Endothelial cell of umbilical vein (primary cell): Measurements from ENCODE around the gene SH3BP5. TPM values are rescaled to one million over a fixed set of nuclear protein-coding genes. Genes with fewer than 3 reads are reported as not detected.

Experiments used
- BruUV-seq: library from RNA; stranded (reverse); fragments of 400-500 nt; replicated peaks from 2 replicates; lab custom pipeline; 2021; lab: Mats Ljungman, UMichigan
- CTCF ChIA-PET: fragments of 300-600, 350-600 bp; sonication (Branson Sonifier 250); formaldehyde crosslinking; loops from one replicate; lab custom pipeline; 2021; ENCODE audit warnings: antibody characterized with exemption, inconsistent platforms; lab: Charles Lee
- POLR2A ChIA-PET: fragments of 300-600, 350-600 bp; sonication (Branson Sonifier 250); formaldehyde crosslinking; loops from one replicate; lab custom pipeline; 2021; ENCODE audit warnings: antibody characterized with exemption, inconsistent platforms; lab: Charles Lee
- DNase-seq: peaks from one replicate; pipeline ENCODE4 v3.0.0-alpha.2; 2011; ENCODE audit warnings: low read depth, low spot score
- FAIRE-seq: peaks from 2 replicates; lab custom pipeline; 2011; peaks lifted over from hg19 to GRCh38; lab: Jason Lieb, UNC
- H2AFZ ChIP-seq: 2 replicates; pipeline ENCODE4 v1.6.0; 2012; ENCODE audit warnings: low read depth, low read length, control low read depth, inconsistent platforms
- H3K27ac ChIP-seq: 2 replicates; pipeline ENCODE4 v1.5.1; 2011; ENCODE audit warnings: low read depth, mild to moderate bottlenecking, control low read depth, low read length, moderate library complexity; ENCODE audit not compliant: insufficient read depth
- H3K27me3 ChIP-seq, 2 experiments: 2 replicates each; pipeline versions ENCODE4 v1.6.0 to v1.6.1; 2011; ENCODE audit warnings: low read length in 2 of 2, mixed read lengths in 1 of 2; ENCODE audit not compliant: control insufficient read depth in 2 of 2, insufficient read depth in 2 of 2
- H3K36me3 ChIP-seq, 2 experiments: 2 replicates in 1 of 2; 3 replicates in 1 of 2; pipeline ENCODE4 v1.5.1; 2011; ENCODE audit warnings: low read length in 2 of 2, mild to moderate bottlenecking in 1 of 2, moderate library complexity in 1 of 2; ENCODE audit not compliant: control insufficient read depth in 2 of 2, insufficient read depth in 2 of 2; ENCODE audit errors: extremely low read depth in 1 of 2
- H3K4me1 ChIP-seq: 3 replicates; pipeline ENCODE4 v1.5.1; 2011; ENCODE audit warnings: mild to moderate bottlenecking, low read length; ENCODE audit not compliant: control insufficient read depth, insufficient read depth; ENCODE audit errors: extremely low read depth
- H3K4me2 ChIP-seq: 2 replicates; pipeline ENCODE4 v1.6.1; 2011; ENCODE audit warnings: low read length, control low read depth, mixed read lengths; ENCODE audit not compliant: insufficient read depth
- H3K4me3 ChIP-seq, 3 experiments: fragments of 200-600 bp in 1 of 3; sonication (generic), shearing (Covaris generic) in 1 of 3; replicated peaks in 1 of 3; 2 replicates each; pipeline ENCODE4 v1.5.1; 2011 to 2016; ENCODE audit warnings: control low read depth in 3 of 3, low read length in 3 of 3, mild to moderate bottlenecking in 2 of 3, inconsistent platforms in 1 of 3, low read depth in 1 of 3, moderate library complexity in 1 of 3; ENCODE audit not compliant: insufficient read depth in 1 of 3
- H3K79me2 ChIP-seq: 2 replicates; pipeline ENCODE4 v1.6.0; 2012; ENCODE audit warnings: low read length, inconsistent platforms; ENCODE audit not compliant: control insufficient read depth, insufficient read depth
- H3K9ac ChIP-seq: replicated peaks from 2 replicates; pipeline ENCODE3; 2011; ENCODE audit warnings: low read length, control low read depth; ENCODE audit not compliant: insufficient read depth; ENCODE audit errors: extremely low read depth
- H3K9me1 ChIP-seq: replicated peaks from 3 replicates; pipeline ENCODE4 v1.6.0; 2011; ENCODE audit warnings: mild to moderate bottlenecking, low read length; ENCODE audit not compliant: control insufficient read depth, insufficient read depth; ENCODE audit errors: extremely low read depth
- H3K9me3 ChIP-seq: replicated peaks from 2 replicates; pipeline ENCODE4 v1.5.1; 2012; ENCODE audit warnings: low read length, inconsistent platforms; ENCODE audit not compliant: control insufficient read depth, insufficient read depth
- H4K20me1 ChIP-seq: replicated peaks from 2 replicates; pipeline ENCODE3; 2011; ENCODE audit warnings: mild to moderate bottlenecking, low read length; ENCODE audit not compliant: control insufficient read depth, insufficient read depth; ENCODE audit errors: extremely low read depth
- CTCF ChIP-seq, 2 donors: IDR thresholded peaks; 1 replicate in 1 of 2; 2 replicates in 1 of 2; pipeline ENCODE4 v1.5.1; 2011; ENCODE audit warnings: low read length in 2 of 2, mild to moderate bottlenecking in 2 of 2, moderate library complexity in 2 of 2, control low read depth in 1 of 2, inconsistent platforms in 1 of 2, low read depth in 1 of 2; ENCODE audit not compliant: insufficient read depth in 1 of 2; ENCODE audit errors: extremely low read depth in 1 of 2
- EZH2 ChIP-seq: IDR thresholded peaks from 2 replicates; pipeline ENCODE4 v1.6.1; 2012; ENCODE audit warnings: borderline replicate concordance, low read depth, mild to moderate bottlenecking, moderate library complexity, low read length, inconsistent platforms; ENCODE audit not compliant: severe bottlenecking
- FOS ChIP-seq: IDR thresholded peaks from 2 replicates; pipeline ENCODE4 v1.6.1; 2011; ENCODE audit warnings: mild to moderate bottlenecking, low read length, moderate library complexity, borderline replicate concordance; ENCODE audit not compliant: insufficient read depth
- JUN ChIP-seq: IDR thresholded peaks from 2 replicates; pipeline ENCODE4 v1.6.1; 2011; ENCODE audit warnings: borderline replicate concordance, low read depth; ENCODE audit not compliant: insufficient read length, insufficient read depth
- MAX ChIP-seq: IDR thresholded peaks from 2 replicates; pipeline ENCODE4 v1.6.1; 2011; ENCODE audit not compliant: insufficient read depth, insufficient read length
- MYC ChIP-seq: IDR thresholded peaks from one replicate; pipeline ENCODE4 v1.6.1; 2011; ENCODE audit warnings: mild to moderate bottlenecking, low read depth, low read length
- POLR2A ChIP-seq: IDR thresholded peaks from 2 replicates; pipeline ENCODE4 v1.6.1; 2012; ENCODE audit warnings: low read depth, mild to moderate bottlenecking, control low read depth, low read length
- POLR2AphosphoS5 ChIP-seq: IDR thresholded peaks from 2 replicates; pipeline ENCODE4 v1.6.1; 2012; ENCODE audit warnings: low read depth, mild to moderate bottlenecking, control low read depth, low read length, moderate library complexity; ENCODE audit not compliant: insufficient read depth
- dilution Hi-C: fragments of 300-500 bp; cut with MboI; formaldehyde crosslinking; loops from one replicate; pipeline ENCODE4 v1.15.0; 2019; ENCODE audit warnings: low sequenced_read_pairs; ENCODE audit not compliant: extremely low pct_ligation_motif_present
- intact Hi-C: fragments of 100-400 bp; cut with micrococcal nuclease; formaldehyde crosslinking; loops from one replicate; pipeline ENCODE4 v1.10.0; 2022
- polyA plus RNA-seq, 4 experiments: library from polyadenylated mRNA; depleted of rRNA in 3 of 4; stranded (reverse) in 3 of 4; unstranded in 1 of 4; fragments of >200 nt; gene quantifications; 2 replicates each; pipeline versions ENCODE4 v1.2.1 to v1.2.3, GENCODE V29; 2011 to 2012; ENCODE audit warnings: missing spikeins in 1 of 4
- total RNA-seq: library from RNA; stranded (reverse); gene quantifications from 2 replicates; pipeline ENCODE4 v1.2.3, GENCODE V29; 2021

The SH3BP5 gene
- total and polyA plus RNA-seq, 2 donors (not counting 3 experiments of a cell fraction or from before 2014, with no cell fraction given): 35.3 to 76.3 TPM

GRCh38 chr3:15380980-15381890, 48.8 kb upstream of the SH3BP5 start:
- DNase-seq (no peak), FAIRE-seq (no peak)
- Histone ChIP-seq H2AFZ (peak overlapping the region; percentile 19), H4K20me1 (no peaks in the 10 kb centered on the region), H3K4me1 (peaks cover 2% of the 10 kb centered on the region), H3K4me2 (no peak overlapping the region), H3K9me1 (no peaks in the 10 kb centered on the region), H3K27me3 (no peaks in the 10 kb centered on the region), H3K4me3 (no peak overlapping the region), H3K9me3 (no peaks in the 10 kb centered on the region), H3K36me3 (no peaks in the 10 kb centered on the region), H3K79me2 (no peaks in the 10 kb centered on the region), H3K27ac (no peak overlapping the region), H3K9ac (no peak overlapping the region)
- BruUV-seq: no TSS peak
- intact Hi-C loops (no loop called here), dilution Hi-C loops (no loop called here)
- ChIA-PET CTCF (interaction anchor here (1.1 to 3.6 kb wide), 2 partner anchors 24 to 113 kb away, joined by 3 to 67 read pairs; no protein-coding TSS in a partner anchor), POLR2A (no interaction called here)
- TF ChIP-seq MAX: no peak
- TF ChIP-seq POLR2AphosphoS5: no peak
- no peak for TF ChIP-seq MYC
- TF ChIP-seq POLR2A: no peak
- TF ChIP-seq CTCF (IDR thresholded peaks at IDR 0.05; ENCODE audit: extremely low read depth in 1 of 2, insufficient read depth in 1 of 2, low read depth in 1 of 2, low read length in 2 of 2): no peak
- no peak for TF ChIP-seq EZH2
- TF ChIP-seq FOS: no peak
- TF ChIP-seq JUN: no peak
